ENCODE results near the gene OCIAD2. TPM values are rescaled to one million over a fixed set of nuclear protein-coding genes. Genes with fewer than 3 reads are reported as not detected.
"Not testable (repeated sequence)": the region's sequence is repeated elsewhere in the genome, so short reads cannot be mapped to it uniquely, and the experiment has no call there.

The OCIAD2 gene
- total RNA-seq, 4 donors from 2014 or later: 12.6 to 21.5 (median 17.6) TPM

GRCh38 chr4:48899432-48899749 is 7.2 kb downstream of the OCIAD2 start:
- DNase-seq (ENCODE audit: low spot score in 2 of 2): no peak
- intact Hi-C loops (cut with DNase I; ENCODE audit: low total_unique reads): no loop called here
- no peak for TF ChIP-seq CTCF (IDR thresholded peaks at IDR 0.05)
- TF ChIP-seq POLR2A (IDR thresholded peaks at IDR 0.05): no peak
- 60 to 70% methylated on average over 1 of the region's 1 CpG for WGBS, 2 donors
- no peak overlapping the region for H3K4me3 ChIP-seq (ENCODE audit: low read depth, poor library complexity, severe bottlenecking)

GRCh38 chr4:48898733-48899431 is 7.7 kb downstream of the OCIAD2 start:
- H3K4me3 ChIP-seq (ENCODE audit: low read depth, poor library complexity, severe bottlenecking): no peak overlapping the region
- TF ChIP-seq POLR2A (IDR thresholded peaks at IDR 0.05) (no peak), CTCF (IDR thresholded peaks at IDR 0.05) (no peak)
- intact Hi-C loops (cut with DNase I; ENCODE audit: low total_unique reads): no loop called here
- DNase-seq (ENCODE audit: low spot score in 2 of 2): no peak
- 69 to 80% methylated on average over 5 of the region's 5 CpGs for WGBS, 2 donors

GRCh38 chr4:48896845-48897244 is 9.7 kb downstream of the OCIAD2 start:
- no peak for DNase-seq (ENCODE audit: low spot score in 2 of 2)
- WGBS, 2 donors: 89 to 94% methylated on average over 3 of the region's 3 CpGs
- no peak for TF ChIP-seq POLR2A (IDR thresholded peaks at IDR 0.05)
- TF ChIP-seq CTCF (IDR thresholded peaks at IDR 0.05): no peak
- H3K4me3 ChIP-seq (ENCODE audit: low read depth, poor library complexity, severe bottlenecking): no peak overlapping the region
- intact Hi-C loops (cut with DNase I; ENCODE audit: low total_unique reads): no loop called here

GRCh38 chr4:48891028-48891619 is 15.4 kb downstream of the OCIAD2 start:
- no peak overlapping the region for H3K4me3 ChIP-seq (ENCODE audit: low read depth, poor library complexity, severe bottlenecking)
- DNase-seq (ENCODE audit: low spot score in 2 of 2): no peak
- intact Hi-C loops (cut with DNase I; ENCODE audit: low total_unique reads): no loop called here
- TF ChIP-seq POLR2A (IDR thresholded peaks at IDR 0.05): no peak
- no peak for TF ChIP-seq CTCF (IDR thresholded peaks at IDR 0.05)

GRCh38 chr4:48889750-48890149 is 16.8 kb downstream of the OCIAD2 start:
- H3K4me3 ChIP-seq (ENCODE audit: low read depth, poor library complexity, severe bottlenecking); DNase-seq (ENCODE audit: low spot score in 2 of 2); intact Hi-C loops (cut with DNase I; ENCODE audit: low total_unique reads): not testable (repeated sequence)
- 87 to 91% methylated on average over 3 of the region's 3 CpGs for WGBS, 2 donors

- intact Hi-C loops (cut with DNase I; ENCODE audit: low total_unique reads); DNase-seq (ENCODE audit: low spot score in 2 of 2); H3K4me3 ChIP-seq (ENCODE audit: low read depth, poor library complexity, severe bottlenecking): not testable (repeated sequence)
- WGBS, 2 donors: 70 to 87% methylated on average over 3 of the region's 3 CpGs
Observed at GRCh38 chr4:48881646-48882045, 24.9 kb downstream of the OCIAD2 start.
